NCI-H2107 (cell line): ENCODE results near the gene CDH2.

Source experiments
- DNase-seq: peaks from one replicate; lab custom pipeline; 2025; lab: John Stamatoyannopoulos, UW

Gene CDH2

GRCh38 chr18:27994571-27994970 is 182.4 kb downstream of the CDH2 start:
- no peak for DNase-seq

GRCh38 chr18:27991391-27991790 is 185.5 kb downstream of the CDH2 start:
- no peak for DNase-seq

GRCh38 chr18:27985832-27986231 is 191.1 kb downstream of the CDH2 start:
- DNase-seq, result no peak

- DNase-seq, result no peak
These were observed 193.2 kb downstream of the CDH2 start for GRCh38 chr18:27983780-27984179.

- no peak for DNase-seq
These were observed 200.0 kb downstream of the CDH2 start for GRCh38 chr18:27976806-27977408.

GRCh38 chr18:27970321-27970720 is 206.6 kb downstream of the CDH2 start:
- no peak for DNase-seq

- DNase-seq, result no peak
These were observed 207.7 kb downstream of the CDH2 start for GRCh38 chr18:27969206-27969605.

- no peak for DNase-seq
These were observed 208.8 kb downstream of the CDH2 start for GRCh38 chr18:27967913-27968824.

- no peak for DNase-seq
These were observed 210.0 kb downstream of the CDH2 start for GRCh38 chr18:27966881-27967280.

GRCh38 chr18:27964811-27965210 is 212.1 kb downstream of the CDH2 start:
- no peak for DNase-seq

- no peak for DNase-seq
These were observed 217.8 kb downstream of the CDH2 start for GRCh38 chr18:27959101-27959500.

- DNase-seq, result no peak
These were observed 220.8 kb downstream of the CDH2 start for GRCh38 chr18:27956001-27956640.

- DNase-seq, result no peak
These were observed 222.7 kb downstream of the CDH2 start for GRCh38 chr18:27954226-27954625.

GRCh38 chr18:27952741-27953140 is 224.2 kb downstream of the CDH2 start:
- DNase-seq, result no peak

- no peak for DNase-seq
These were observed 226.2 kb downstream of the CDH2 start for GRCh38 chr18:27950648-27951228.

- DNase-seq, result no peak
These were observed 227.9 kb downstream of the CDH2 start for GRCh38 chr18:27948986-27949385.

GRCh38 chr18:27942706-27943105 is 234.2 kb downstream of the CDH2 start:
- DNase-seq, result no peak

- no peak for DNase-seq
These were observed 245.4 kb downstream of the CDH2 start for GRCh38 chr18:27931535-27931934.

- DNase-seq, result no peak
These were observed 254.2 kb downstream of the CDH2 start for GRCh38 chr18:27922780-27923179.

GRCh38 chr18:27921904-27922751 is 254.8 kb downstream of the CDH2 start:
- DNase-seq, result no peak

- no peak for DNase-seq
These were observed 255.5 kb downstream of the CDH2 start for GRCh38 chr18:27921392-27921791.

GRCh38 chr18:27920836-27921235 is 256.1 kb downstream of the CDH2 start:
- no peak for DNase-seq
